Measurements from ENCODE around the gene CCL27. TPM values are rescaled to one million over a fixed set of nuclear protein-coding genes. Genes with fewer than 3 reads are reported as not detected.

The CCL27 gene
- total RNA-seq, 4 donors from 2014 or later, result 45.1 TPM; not detected in 3

DNA sequence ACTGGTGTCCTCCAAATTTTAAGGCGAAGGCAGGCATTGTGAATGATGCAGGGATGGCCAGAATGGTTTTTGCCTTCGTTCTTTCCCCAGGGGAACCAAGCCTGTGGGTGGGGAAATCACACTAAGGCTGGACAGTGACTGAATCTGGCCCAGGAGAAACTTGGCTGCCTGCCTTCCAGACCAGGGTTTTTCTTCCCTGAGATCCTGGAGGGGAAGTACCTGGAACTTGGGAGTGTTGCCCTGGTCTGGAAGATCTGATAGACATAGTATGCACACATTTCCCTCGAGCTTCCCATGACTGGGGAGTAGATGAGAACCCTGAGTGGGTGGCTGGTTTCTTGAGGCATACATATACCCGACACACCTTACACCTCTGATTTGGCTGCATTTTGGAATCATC is 11.1 kb downstream of the CCL27 start:
- Histone ChIP-seq H3K4me1 (peaks cover 0 to 74% (median 65%) of the 10 kb centered on the region in 4 donors), H3K9me3 (no peaks in the 10 kb centered on the region), H3K36me3 (peaks cover 0 to 23% (median 5%) of the 10 kb centered on the region in 3 donors), H3K27me3 (no peaks in the 10 kb centered on the region), H3K27ac (peak overlapping the region; percentile 77 to 91 (median 84)), H3K4me3 (peak overlapping the region; percentile 17 to 48 (median 24))
- WGBS, 2 donors, result 31 to 34% methylated on average over 4 of the region's 4 CpGs
- DNase-seq (ENCODE audit: low spot score in 2 of 2), result no peak
- no peak for TF ChIP-seq POLR2A (IDR thresholded peaks at IDR 0.05)
- TF ChIP-seq, protein P1, sequence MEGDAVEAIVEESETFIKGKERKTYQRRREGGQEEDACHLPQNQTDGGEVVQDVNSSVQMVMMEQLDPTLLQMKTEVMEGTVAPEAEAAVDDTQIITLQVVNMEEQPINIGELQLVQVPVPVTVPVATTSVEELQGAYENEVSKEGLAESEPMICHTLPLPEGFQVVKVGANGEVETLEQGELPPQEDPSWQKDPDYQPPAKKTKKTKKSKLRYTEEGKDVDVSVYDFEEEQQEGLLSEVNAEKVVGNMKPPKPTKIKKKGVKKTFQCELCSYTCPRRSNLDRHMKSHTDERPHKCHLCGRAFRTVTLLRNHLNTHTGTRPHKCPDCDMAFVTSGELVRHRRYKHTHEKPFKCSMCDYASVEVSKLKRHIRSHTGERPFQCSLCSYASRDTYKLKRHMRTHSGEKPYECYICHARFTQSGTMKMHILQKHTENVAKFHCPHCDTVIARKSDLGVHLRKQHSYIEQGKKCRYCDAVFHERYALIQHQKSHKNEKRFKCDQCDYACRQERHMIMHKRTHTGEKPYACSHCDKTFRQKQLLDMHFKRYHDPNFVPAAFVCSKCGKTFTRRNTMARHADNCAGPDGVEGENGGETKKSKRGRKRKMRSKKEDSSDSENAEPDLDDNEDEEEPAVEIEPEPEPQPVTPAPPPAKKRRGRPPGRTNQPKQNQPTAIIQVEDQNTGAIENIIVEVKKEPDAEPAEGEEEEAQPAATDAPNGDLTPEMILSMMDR (IDR thresholded peaks at IDR 0.05), result no peak
- TF ChIP-seq EP300 (IDR thresholded peaks at IDR 0.05), result no peak

DNA sequence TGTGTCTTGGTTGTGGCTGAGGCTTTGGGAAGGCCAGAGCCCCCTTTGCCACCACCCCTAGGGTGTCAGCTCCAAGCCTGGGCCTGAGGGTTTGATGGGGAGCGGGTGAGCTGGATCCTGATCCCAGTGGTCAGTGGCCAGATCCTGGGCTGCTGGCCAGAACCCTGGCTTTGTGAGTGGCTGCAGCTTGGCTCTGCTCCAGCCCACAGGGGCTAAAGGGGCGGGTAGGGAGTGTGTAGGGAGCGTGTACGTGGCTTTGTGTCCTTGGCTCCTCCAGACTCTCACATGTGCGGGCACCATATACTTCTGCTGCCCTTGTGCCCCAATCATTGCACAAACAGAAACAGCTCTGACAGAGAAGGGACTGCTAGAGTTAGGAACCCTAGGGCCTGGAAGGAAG is 11.6 kb downstream of the CCL27 start:
- DNase-seq (ENCODE audit: low spot score in 2 of 2), result no peak
- TF ChIP-seq EP300 (IDR thresholded peaks at IDR 0.05), result no peak
- no peak for TF ChIP-seq POLR2A (IDR thresholded peaks at IDR 0.05)
- TF ChIP-seq, protein P1 (IDR thresholded peaks at IDR 0.05), result no peak
- WGBS, 2 donors, result 18 to 36% methylated on average over 4 to 5 of the region's 5 CpGs
- H3K27me3 ChIP-seq, result no peaks in the 10 kb centered on the region
- H3K36me3 ChIP-seq, result peaks cover 0 to 23% (median 5%) of the 10 kb centered on the region in 3 donors
- peaks cover 0 to 79% (median 67%) of the 10 kb centered on the region in 4 donors for H3K4me1 ChIP-seq
- H3K4me3 ChIP-seq, result no peak overlapping the region
- H3K9me3 ChIP-seq, result no peaks in the 10 kb centered on the region
- H3K27ac ChIP-seq, result peak overlapping the region; percentile 7 to 91 (median 83)

DNA sequence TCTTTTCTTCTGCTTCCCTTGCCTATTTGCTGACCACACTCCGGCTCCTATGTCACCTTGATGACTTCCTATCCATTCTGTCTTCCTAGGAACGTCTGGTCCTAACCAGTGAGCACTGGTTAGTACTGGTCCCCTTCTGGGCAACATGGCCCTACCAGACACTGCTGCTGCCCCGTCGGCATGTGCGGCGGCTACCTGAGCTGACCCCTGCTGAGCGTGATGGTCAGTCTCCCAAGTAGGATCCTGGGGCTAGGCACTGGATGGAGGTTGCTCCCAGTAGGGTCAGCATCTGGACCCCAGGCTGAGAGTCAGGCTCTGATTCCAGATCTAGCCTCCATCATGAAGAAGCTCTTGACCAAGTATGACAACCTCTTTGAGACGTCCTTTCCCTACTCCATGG is 13.8 kb downstream of the CCL27 start:
- no peak for DNase-seq (ENCODE audit: low spot score in 2 of 2)
- H3K4me1 ChIP-seq, result peaks cover 0 to 59% (median 49%) of the 10 kb centered on the region in 4 donors
- H3K36me3 ChIP-seq, result peaks cover 0 to 23% (median 5%) of the 10 kb centered on the region in 3 donors
- no peaks in the 10 kb centered on the region for H3K9me3 ChIP-seq
- TF ChIP-seq EP300 (IDR thresholded peaks at IDR 0.05) (no peak), POLR2A (IDR thresholded peaks at IDR 0.05) (no peak)
- TF ChIP-seq, protein P1 (IDR thresholded peaks at IDR 0.05), result no peak
- WGBS, 2 donors, result 87 to 91% methylated on average over 8 of the region's 8 CpGs
- H3K27ac ChIP-seq, result peak overlapping the region in 1 of 4 donors; percentile 92
- H3K4me3 ChIP-seq, result no peak overlapping the region
- no peaks in the 10 kb centered on the region for H3K27me3 ChIP-seq

DNA sequence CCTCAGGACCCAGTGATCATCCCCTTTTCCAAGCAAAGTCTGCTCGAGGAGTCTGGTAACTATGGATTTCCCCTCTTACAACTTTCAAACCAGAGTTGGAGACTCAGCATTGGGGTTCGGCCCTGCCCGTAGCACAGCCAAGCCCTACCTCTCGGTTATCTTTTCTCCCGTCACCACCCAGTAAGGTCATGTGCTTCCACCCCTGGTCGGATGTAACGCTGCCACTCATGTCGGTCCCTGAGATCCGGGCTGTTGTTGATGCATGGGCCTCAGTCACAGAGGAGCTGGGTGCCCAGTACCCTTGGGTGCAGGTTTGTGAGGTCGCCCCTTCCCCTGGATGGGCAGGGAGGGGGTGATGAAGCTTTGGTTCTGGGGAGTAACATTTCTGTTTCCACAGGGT is 14.8 kb downstream of the CCL27 start:
- H3K4me1 ChIP-seq, result peaks cover 0 to 49% (median 39%) of the 10 kb centered on the region in 4 donors
- DNase-seq (ENCODE audit: low spot score in 2 of 2), result no peak
- H3K4me3 ChIP-seq, result peak overlapping the region; percentile 47 to 88 (median 69)
- 45 to 49% methylated on average over 10 of the region's 10 CpGs for WGBS, 2 donors
- TF ChIP-seq EP300 (IDR thresholded peaks at IDR 0.05) (no peak), POLR2A (IDR thresholded peaks at IDR 0.05) (no peak)
- TF ChIP-seq, protein P1 (IDR thresholded peaks at IDR 0.05), result no peak
- peaks cover 0 to 23% (median 5%) of the 10 kb centered on the region in 3 donors for H3K36me3 ChIP-seq
- no peaks in the 10 kb centered on the region for H3K9me3 ChIP-seq
- no peaks in the 10 kb centered on the region for H3K27me3 ChIP-seq
- H3K27ac ChIP-seq, result peak overlapping the region; percentile 22 to 92 (median 84)

DNA sequence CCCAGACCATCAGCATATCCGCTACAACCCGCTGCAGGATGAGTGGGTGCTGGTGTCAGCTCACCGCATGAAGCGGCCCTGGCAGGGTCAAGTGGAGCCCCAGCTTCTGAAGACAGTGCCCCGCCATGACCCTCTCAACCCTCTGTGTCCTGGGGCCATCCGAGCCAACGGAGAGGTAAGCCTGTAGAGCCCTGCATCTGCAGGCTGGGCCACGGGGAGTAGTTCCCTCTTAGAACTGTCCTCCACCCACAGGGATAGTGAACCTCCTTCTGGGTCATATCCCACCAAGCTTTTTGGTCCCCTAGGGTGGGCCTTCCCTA is 15.4 kb downstream of the CCL27 start:
- 5 to 8% methylated on average over 6 to 8 of the region's 8 CpGs for WGBS, 2 donors
- peak overlapping the region; percentile 22 to 92 (median 84) for H3K27ac ChIP-seq
- H3K4me3 ChIP-seq, result peak overlapping the region; percentile 47 to 88 (median 69)
- H3K36me3 ChIP-seq, result peaks cover 0 to 23% (median 5%) of the 10 kb centered on the region in 3 donors
- H3K9me3 ChIP-seq, result no peaks in the 10 kb centered on the region
- no peaks in the 10 kb centered on the region for H3K27me3 ChIP-seq
- H3K4me1 ChIP-seq, result peaks cover 0 to 43% (median 34%) of the 10 kb centered on the region in 4 donors
- TF ChIP-seq EP300 (IDR thresholded peaks at IDR 0.05) (no peak), POLR2A (IDR thresholded peaks at IDR 0.05) (no peak)
- TF ChIP-seq, protein P1 (IDR thresholded peaks at IDR 0.05), result no peak
- no peak for DNase-seq (ENCODE audit: low spot score in 2 of 2)

All from tibial nerve (tissue), 4 donors.